Transverse colon (tissue), 3 donors: Measurements from ENCODE around the gene BICDL2.

ENCODE experiments used
- EP300 ChIP-seq: sonication (generic); formaldehyde crosslinking; IDR thresholded peaks from one replicate; pipeline ENCODE4 v1.6.1; 2017; ENCODE audit warnings: antibody characterized with exemption, low read depth
- POLR2A ChIP-seq: fragments of 450-650 bp; IDR thresholded peaks from one replicate; pipeline ENCODE4 v1.6.1; 2016; ENCODE audit warnings: antibody characterized with exemption, mild to moderate bottlenecking, moderate library complexity
- POLR2AphosphoS5 ChIP-seq, 3 donors: sonication (generic); formaldehyde crosslinking; IDR thresholded peaks; one replicate each; pipeline ENCODE4 v1.6.1; 2016; ENCODE audit warnings: antibody characterized with exemption in 3 of 3

DNA sequence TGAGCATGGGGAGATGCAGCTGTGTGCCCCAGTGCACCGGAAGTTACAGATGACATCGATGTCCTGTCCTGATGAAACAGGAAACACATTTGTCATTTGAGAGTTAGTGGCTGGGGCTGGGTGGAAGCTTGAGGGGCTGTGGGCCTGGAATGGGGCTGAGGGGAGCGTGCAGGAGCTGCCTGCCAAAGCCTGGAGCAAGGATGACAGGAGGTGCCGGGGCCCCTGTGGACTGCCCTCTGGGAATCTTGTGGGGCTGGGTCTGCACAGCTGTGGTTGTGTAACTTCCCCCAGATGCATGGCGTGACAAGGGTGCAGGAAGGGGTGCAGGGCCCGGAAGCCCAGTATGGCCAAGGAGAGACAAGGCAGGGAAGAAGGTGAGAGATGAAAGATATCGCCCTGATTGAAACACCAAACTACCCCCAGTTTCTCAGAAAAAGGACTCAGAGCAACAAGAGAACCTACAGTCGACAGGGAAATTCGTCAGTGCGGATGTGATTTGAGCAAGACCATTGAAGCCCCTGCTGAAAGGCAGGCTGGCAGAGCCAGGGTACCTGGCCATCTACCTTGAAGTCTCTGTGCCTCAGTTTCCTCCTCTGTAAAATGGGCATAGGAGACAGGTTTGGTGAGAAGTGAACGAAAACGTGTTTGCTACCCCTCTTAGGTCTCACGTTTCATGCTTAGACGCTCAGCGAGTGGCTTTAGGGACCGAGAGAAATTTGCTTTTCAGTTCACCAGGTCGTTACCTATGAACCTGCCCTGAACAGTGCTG lies 18.4 kb upstream of the BICDL2 start:
- TF ChIP-seq POLR2AphosphoS5 (IDR thresholded peaks at IDR 0.05) (no peak), EP300 (no peak), POLR2A (no peak)
